Suprapubic skin (tissue), 4 donors: ENCODE results near the gene TNNC1.

ENCODE experiments used
- POLR2A ChIP-seq, 2 donors: fragments of 450-650 bp; IDR thresholded peaks; one replicate each; pipeline ENCODE4 v1.6.1; 2017; ENCODE audit warnings: antibody characterized with exemption in 2 of 2, mild to moderate bottlenecking in 2 of 2, moderate library complexity in 2 of 2
- POLR2AphosphoS5 ChIP-seq, 3 donors: sonication (generic); formaldehyde crosslinking; IDR thresholded peaks; one replicate each; pipeline ENCODE4 v1.6.1; 2017; ENCODE audit warnings: antibody characterized with exemption in 3 of 3
- TF ChIP-seq, protein P1 (sequence below), 2 donors: fragments of 200-600 bp in 1 of 2; fragments of 450-650 bp in 1 of 2; sonication (generic) in 1 of 2; IDR thresholded peaks; one replicate each; pipeline ENCODE4 v1.5.1; 2016 to 2019; ENCODE audit warnings: antibody characterized with exemption in 2 of 2, mild to moderate bottlenecking in 1 of 2, moderate library complexity in 1 of 2

DNA sequence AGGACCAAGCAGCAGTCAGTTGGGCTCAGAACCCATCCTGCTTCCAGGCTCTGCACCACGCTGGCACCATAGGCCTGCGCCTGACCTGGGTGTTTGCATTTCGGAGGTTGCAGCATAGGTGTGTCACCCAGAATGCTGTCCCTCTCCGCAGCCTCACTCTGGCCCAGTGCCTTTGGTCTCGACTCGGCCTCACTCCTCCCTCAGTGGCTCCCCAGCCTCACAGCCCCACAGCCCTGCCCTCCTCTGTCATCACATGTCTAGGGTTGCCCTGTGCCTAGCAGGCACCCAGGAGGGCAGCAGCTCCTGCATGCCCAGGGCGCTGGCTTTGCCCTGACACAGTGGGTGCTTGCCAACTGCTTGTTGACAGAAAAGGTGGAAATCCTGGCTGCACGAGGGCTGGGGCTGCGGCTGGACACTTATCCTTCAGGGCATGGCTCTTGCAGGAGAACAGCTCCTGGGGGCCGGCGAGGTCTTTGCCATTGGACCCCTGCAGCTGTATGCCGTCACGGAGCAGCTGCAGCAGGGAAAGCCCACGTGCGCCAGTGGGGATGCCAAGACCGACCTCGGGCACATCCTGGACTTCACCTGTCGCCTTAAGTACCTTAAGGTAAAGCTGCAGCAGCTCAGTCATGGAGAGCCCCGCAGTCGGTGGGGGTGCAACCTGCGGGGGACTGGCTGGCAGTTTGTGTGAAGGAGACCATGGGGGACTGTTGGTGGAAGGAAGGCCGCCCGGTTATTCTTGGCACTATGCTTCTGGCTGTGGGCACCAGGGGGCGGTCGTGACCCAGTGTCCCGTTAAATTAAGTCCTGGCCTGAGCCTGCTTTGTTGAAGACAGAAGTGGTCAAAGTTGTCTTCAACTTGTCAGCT, 17.8 kb upstream of the TNNC1 start:
- TF ChIP-seq, protein P1, sequence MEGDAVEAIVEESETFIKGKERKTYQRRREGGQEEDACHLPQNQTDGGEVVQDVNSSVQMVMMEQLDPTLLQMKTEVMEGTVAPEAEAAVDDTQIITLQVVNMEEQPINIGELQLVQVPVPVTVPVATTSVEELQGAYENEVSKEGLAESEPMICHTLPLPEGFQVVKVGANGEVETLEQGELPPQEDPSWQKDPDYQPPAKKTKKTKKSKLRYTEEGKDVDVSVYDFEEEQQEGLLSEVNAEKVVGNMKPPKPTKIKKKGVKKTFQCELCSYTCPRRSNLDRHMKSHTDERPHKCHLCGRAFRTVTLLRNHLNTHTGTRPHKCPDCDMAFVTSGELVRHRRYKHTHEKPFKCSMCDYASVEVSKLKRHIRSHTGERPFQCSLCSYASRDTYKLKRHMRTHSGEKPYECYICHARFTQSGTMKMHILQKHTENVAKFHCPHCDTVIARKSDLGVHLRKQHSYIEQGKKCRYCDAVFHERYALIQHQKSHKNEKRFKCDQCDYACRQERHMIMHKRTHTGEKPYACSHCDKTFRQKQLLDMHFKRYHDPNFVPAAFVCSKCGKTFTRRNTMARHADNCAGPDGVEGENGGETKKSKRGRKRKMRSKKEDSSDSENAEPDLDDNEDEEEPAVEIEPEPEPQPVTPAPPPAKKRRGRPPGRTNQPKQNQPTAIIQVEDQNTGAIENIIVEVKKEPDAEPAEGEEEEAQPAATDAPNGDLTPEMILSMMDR (IDR thresholded peaks at IDR 0.05) = peak; percentile 22 to 54
- TF ChIP-seq POLR2A (IDR thresholded peaks at IDR 0.05) (no peak), POLR2AphosphoS5 (IDR thresholded peaks at IDR 0.05) (no peak)
